ENCODE data around the gene PAH. TPM values are rescaled to one million over a fixed set of nuclear protein-coding genes. Genes with fewer than 3 reads are reported as not detected.
A peak's percentile ranks its signal among the peaks of the same experiment; 100 is the strongest.

The PAH gene
- total RNA-seq, 2 experiments from 2014 or later = not detected

DNA sequence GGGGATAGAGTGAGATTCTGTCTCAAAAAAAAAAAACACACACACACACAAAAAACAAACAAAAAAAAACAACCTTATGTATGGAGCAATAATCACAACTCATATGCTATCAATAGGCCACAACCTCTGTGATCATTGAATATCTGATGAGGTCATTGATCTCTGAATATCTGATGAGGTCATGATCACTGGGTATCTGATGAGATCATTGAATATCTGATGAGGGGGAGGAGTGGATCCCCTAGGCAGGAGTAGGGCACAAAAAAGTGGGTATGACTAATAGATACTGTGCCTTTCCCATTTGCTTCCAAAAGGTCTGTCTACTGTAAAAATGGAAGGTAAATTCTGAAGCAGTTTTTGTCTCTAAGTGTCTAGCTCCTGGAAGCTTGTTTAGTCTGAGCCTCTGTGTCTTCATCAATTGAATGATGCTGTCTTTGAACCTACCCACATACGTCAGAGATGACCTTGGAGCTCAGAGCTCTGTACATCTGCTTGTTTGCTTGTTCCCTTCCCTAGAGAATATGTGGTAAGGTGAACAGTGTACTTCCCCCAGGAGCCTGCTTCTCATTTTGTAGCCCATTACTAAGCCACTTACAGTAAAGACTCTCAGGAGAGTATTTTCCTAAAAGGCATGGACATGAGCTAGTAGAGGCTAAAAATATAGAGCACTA lies 13.6 kb downstream of the PAH start:
- no peak for DNase-seq
- no peak overlapping the region for H3K4me3 Mint-ChIP-seq
- ChIA-PET POLR2A (no interaction called here), CTCF (interaction anchor here (1.4 kb wide), 1 partner anchor 33 kb away, joined by 3 read pairs; no protein-coding TSS in a partner anchor)
- H3K27me3 Mint-ChIP-seq = no peaks in the 10 kb centered on the region
- H3K36me3 Mint-ChIP-seq (ENCODE audit: low read depth) = no peaks in the 10 kb centered on the region
- no peaks in the 10 kb centered on the region for H3K9me3 Mint-ChIP-seq
- no peak overlapping the region for H3K27ac Mint-ChIP-seq
- H3K4me1 Mint-ChIP-seq = no peaks in the 10 kb centered on the region

DNA sequence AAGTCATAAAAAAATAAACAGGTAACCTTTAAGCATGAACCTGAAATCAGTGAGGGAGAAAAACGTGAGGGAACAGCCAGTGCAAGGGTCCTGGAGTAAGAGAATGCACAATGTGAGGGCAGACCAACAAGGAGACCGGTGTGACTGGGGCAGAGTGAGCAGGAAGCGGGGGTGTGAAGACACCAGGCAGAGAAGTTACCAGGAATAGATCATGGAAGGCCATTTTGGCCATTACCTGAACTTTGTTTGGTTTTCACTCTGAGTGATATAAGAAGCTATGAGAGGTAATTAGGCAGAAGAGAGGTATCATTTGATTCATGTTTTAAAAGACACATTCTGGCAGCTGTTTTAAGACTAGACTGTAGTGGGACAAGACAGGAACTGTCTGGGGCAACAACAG lies 15.0 kb downstream of the PAH start:
- Mint-ChIP-seq H3K9me3 (no peaks in the 10 kb centered on the region), H3K27ac (no peak overlapping the region), H3K4me3 (no peak overlapping the region), H3K36me3 (ENCODE audit: low read depth) (no peaks in the 10 kb centered on the region), H3K4me1 (no peaks in the 10 kb centered on the region), H3K27me3 (no peaks in the 10 kb centered on the region)
- ChIA-PET POLR2A (no interaction called here), CTCF (no interaction called here)
- no peak for DNase-seq

DNA sequence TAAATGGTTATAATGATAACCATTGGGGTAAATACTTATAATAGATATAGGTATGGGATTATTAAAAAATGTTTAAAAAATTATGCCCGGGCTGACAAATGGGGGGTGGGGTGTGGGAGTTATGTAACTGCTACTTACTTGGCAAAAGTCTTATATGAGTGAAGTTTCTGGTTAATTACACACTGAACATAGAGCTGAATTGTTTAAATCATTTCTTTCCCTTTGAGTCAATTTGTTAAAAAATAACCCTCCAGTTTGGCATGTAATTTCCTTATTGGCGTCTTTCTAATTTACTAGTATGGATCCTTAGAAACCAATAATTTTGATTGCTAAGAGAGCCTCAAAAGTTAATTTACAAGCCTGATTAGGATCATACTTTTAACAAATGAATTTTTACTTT lies 16.7 kb downstream of the PAH start:
- no peaks in the 10 kb centered on the region for H3K4me1 Mint-ChIP-seq
- ChIA-PET POLR2A (no interaction called here), CTCF (no interaction called here)

DNA sequence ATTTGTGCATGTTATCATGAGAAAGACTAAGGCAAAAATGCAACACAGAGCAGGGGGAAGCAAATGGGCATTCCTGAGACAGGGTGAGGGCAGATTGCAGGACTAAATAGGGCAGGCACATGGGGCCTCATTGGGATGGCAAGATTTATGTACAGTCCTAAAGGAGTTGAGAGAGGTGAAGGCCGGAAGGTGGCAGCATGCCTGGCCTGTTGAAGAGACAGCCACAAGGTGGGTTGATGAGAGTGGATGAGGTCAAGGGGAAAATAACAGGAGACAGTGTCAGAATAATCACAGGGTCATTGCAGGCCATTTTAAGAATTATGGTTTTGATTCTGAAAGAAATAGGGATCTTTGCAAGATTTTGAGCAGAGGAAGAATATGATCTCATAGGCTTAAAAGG lies 21.0 kb downstream of the PAH start:
- no peaks in the 10 kb centered on the region for H3K36me3 Mint-ChIP-seq (ENCODE audit: low read depth)
- no peaks in the 10 kb centered on the region for H3K4me1 Mint-ChIP-seq
- no peak for DNase-seq
- POLR2A ChIA-PET = no interaction called here
- H3K4me3 Mint-ChIP-seq = no peak overlapping the region
- no peaks in the 10 kb centered on the region for H3K9me3 Mint-ChIP-seq
- no peak overlapping the region for H3K27ac Mint-ChIP-seq
- no peaks in the 10 kb centered on the region for H3K27me3 Mint-ChIP-seq
- CTCF ChIA-PET = no interaction called here

More for the DNA sequence above, 16.7 kb downstream of the PAH start:
- Mint-ChIP-seq H3K9me3 (no peaks in the 10 kb centered on the region), H3K27ac (no peak overlapping the region), H3K27me3 (no peaks in the 10 kb centered on the region), H3K36me3 (ENCODE audit: low read depth) (no peaks in the 10 kb centered on the region), H3K4me3 (no peak overlapping the region)
- DNase-seq = no peak

DNA sequence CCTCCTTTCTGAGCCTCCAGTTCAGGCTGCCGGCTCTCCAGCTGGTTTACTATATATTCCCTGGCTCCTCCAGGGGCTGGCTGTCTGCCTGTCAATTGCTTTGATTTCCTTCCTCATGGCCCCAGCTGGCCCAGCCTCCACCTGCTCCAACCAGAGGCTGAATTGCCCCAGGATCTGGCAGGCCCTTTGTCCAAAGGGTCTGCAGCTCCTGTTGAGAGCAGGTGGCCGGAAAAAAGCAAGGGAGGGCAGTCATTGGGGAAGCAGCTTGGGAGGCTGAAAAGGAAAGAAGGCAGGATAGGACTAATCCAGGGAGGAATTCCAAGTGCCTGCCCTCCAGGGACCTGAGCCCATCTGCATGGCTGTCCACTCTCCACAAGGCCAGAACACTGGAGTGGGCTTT lies 25.3 kb downstream of the PAH start:
- POLR2A ChIA-PET = no interaction called here
- H3K4me1 Mint-ChIP-seq = no peaks in the 10 kb centered on the region
- no peak overlapping the region for H3K4me3 Mint-ChIP-seq
- no peak overlapping the region for H3K27ac Mint-ChIP-seq
- H3K36me3 Mint-ChIP-seq (ENCODE audit: low read depth) = no peaks in the 10 kb centered on the region
- H3K9me3 Mint-ChIP-seq = no peaks in the 10 kb centered on the region
- no peaks in the 10 kb centered on the region for H3K27me3 Mint-ChIP-seq
- DNase-seq = no peak
- CTCF ChIA-PET = no interaction called here

DNA sequence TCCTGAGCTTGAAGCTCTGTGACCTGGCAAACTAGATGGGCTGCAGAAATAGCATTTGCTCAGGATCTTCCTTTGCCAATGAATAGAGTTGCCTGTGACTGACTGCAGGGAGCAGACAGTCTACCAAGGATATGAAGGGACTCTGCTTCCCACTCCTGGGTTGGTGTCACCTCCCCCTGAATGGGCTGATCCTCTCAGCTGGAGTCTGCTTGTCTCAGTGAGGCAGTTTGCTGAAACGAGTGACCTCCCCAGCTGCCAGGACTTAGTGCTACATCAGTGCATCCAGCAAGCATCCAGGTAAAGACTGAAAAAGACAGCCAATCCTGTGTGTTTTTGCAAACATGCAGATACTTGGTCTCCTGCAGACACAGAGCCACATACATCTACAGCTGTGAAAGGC lies 28.5 kb downstream of the PAH start:
- Mint-ChIP-seq H3K9me3 (no peaks in the 10 kb centered on the region), H3K4me3 (no peak overlapping the region), H3K27me3 (no peaks in the 10 kb centered on the region), H3K27ac (no peak overlapping the region), H3K4me1 (no peaks in the 10 kb centered on the region), H3K36me3 (ENCODE audit: low read depth) (no peaks in the 10 kb centered on the region)
- no peak for DNase-seq
- POLR2A ChIA-PET = no interaction called here
- CTCF ChIA-PET = interaction anchor here (0.7 kb wide), 1 partner anchor 894 kb away, joined by 3 read pairs; no protein-coding TSS in a partner anchor

DNA sequence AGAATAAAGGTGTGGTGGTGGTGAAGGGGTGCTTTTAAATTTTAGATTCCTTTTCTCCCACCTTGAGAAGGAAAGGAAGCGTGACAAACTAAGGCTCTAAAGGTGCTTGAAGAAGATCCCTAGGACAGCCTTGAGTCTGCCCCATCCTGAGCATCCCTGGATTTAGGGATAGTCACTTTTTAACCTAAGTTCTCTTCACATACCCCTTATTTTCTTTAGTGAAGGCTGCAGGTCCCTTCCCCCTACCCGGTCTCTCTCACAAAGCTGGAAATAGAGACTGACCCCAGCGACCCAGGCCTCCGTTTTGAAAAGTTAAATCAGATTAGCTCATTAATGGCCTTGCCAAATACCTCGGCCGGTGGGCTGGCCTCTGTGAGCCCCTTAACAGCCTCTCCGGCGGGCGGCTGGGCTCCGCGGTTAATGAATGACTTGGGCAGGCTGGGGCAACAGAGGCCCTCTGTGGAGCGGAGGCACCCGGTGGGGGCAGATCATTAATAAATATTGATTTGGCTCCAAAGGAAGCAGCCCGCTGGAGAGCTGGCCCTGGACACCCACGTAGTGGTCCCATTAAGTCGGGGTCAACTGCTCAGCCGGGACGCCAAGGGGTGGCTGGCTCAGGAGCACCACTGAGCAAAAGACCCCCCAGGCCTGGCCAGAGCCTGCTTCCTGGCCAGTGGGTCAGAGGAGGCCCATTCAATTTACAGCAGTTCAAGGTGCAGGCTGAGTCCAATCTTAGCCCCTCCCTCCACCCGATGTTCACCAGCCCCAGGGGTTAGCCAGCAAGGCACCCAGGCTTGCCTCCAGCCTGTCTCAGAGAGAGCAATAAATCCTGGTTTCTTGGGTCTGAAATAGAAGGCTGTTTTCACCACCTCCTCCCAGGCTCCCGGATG lies 31.8 kb downstream of the PAH start:
- Mint-ChIP-seq H3K9me3 (no peaks in the 10 kb centered on the region), H3K27ac (no peak overlapping the region), H3K4me1 (no peaks in the 10 kb centered on the region), H3K4me3 (no peak overlapping the region), H3K36me3 (ENCODE audit: low read depth) (no peaks in the 10 kb centered on the region), H3K27me3 (no peaks in the 10 kb centered on the region)
- CTCF ChIA-PET = no interaction called here
- no peak for DNase-seq
- POLR2A ChIA-PET = no interaction called here

DNA sequence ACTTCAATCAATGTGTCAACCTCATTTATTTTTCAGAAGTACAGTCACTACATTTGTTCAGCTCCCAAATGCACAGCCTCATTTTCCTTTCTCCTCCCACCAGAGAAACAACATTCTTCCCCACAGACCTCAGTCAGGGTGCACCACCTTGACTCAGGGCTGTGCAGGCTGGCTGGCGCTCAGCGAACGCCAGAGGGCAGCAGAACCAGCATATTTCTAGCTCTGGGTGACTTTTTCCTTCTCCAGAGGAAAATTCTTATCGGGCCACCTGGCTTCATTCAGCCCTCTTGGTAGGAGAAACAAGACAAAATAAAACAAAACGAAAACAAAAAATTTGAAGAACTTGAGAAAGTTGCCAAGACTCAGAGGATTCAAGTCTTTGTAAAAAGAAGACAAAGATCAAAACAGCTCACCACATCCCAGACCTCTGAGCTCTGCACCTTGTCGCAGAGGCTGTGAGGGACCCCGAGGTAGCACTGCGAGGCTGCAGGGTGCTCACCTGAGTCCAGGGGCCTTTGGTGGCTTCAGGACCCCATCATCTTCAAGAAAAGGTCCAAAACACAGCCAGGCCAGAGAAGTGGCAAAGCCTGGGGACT lies 33.7 kb downstream of the PAH start:
- Mint-ChIP-seq H3K9me3 (no peaks in the 10 kb centered on the region), H3K27me3 (no peaks in the 10 kb centered on the region), H3K4me3 (no peak overlapping the region), H3K36me3 (ENCODE audit: low read depth) (no peaks in the 10 kb centered on the region), H3K27ac (no peak overlapping the region), H3K4me1 (no peaks in the 10 kb centered on the region)
- peak; percentile 18 for DNase-seq
- ChIA-PET POLR2A (no interaction called here), CTCF (interaction anchor here (1.7 kb wide), 1 partner anchor 665 kb away, joined by 4 read pairs; no protein-coding TSS in a partner anchor)

DNA sequence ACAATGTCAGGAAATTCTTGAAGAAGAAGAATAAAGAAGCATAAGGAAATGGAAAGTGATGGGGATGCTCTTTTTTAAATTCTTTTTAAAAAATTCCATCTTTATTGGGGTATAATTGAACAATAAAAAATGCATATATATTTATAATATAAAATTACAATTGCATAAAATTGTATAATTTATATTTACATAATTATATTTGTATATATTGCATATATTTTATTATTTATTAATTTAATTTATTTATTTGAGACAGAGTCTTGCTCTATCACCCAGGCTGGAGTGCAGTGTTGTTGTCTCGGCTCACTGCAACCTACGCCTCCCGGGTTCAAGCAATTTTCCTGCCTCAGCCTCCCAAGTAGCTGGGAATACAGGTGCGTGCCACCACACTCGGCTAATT lies 36.3 kb downstream of the PAH start:
- no peak overlapping the region for H3K4me3 Mint-ChIP-seq
- H3K9me3 Mint-ChIP-seq = no peaks in the 10 kb centered on the region
- no peaks in the 10 kb centered on the region for H3K36me3 Mint-ChIP-seq (ENCODE audit: low read depth)
- ChIA-PET POLR2A (no interaction called here), CTCF (no interaction called here)
- DNase-seq = no peak
- no peaks in the 10 kb centered on the region for H3K4me1 Mint-ChIP-seq
- H3K27ac Mint-ChIP-seq = no peak overlapping the region
- H3K27me3 Mint-ChIP-seq = no peaks in the 10 kb centered on the region

DNA sequence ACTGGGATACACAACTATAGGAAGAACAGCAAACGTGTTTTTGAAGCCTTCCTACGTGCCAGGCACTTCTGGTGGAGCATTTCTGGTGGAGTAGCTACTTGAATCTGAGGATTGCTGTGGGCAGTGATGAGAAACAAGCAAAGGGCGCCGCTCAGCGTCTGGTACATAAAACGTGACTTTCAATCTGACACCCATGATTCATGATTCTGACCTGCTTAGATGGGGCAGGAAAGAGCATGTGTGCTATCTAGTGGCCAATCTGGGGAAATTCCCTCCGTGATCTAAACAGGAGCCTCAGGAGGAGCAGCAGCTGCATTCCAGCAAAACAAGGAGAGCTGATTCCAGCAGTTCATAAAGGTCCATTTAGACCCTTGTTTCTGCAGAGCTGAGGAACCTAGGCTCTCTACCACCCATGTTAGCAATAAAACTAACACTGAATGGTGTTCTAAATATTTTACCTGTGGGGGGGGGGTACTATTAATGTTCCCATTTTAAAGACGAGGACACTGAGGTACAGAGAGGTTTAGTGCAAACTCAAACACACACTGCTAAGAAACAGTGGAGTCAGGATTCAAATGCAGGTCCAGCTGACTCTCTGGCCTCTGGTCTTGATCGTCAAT lies 37.8 kb downstream of the PAH start:
- peak; percentile 8 for DNase-seq
- Mint-ChIP-seq H3K4me1 (no peaks in the 10 kb centered on the region), H3K9me3 (no peaks in the 10 kb centered on the region), H3K27me3 (no peaks in the 10 kb centered on the region), H3K4me3 (no peak overlapping the region), H3K27ac (no peak overlapping the region), H3K36me3 (ENCODE audit: low read depth) (no peaks in the 10 kb centered on the region)
- POLR2A ChIA-PET = no interaction called here
- CTCF ChIA-PET = no interaction called here

DNA sequence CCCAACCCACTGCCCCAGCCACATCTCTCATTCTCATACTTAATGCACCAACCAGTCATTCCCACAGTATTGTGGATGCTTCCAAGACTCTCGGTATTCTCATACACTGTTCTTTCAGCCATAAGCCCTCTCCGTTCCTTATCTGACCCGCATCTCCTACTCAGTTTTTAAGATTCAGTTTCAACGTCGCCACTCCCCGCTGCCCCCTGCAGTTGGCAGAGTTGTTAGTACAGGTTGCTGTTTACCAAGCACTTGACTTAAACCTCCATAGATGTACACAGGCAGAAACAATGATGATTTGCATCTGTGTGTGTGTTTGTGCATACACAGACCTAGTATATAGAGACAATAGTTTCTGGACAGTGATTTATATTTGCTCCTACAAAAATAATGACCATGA lies 40.2 kb downstream of the PAH start:
- Mint-ChIP-seq H3K9me3 (no peaks in the 10 kb centered on the region), H3K36me3 (ENCODE audit: low read depth) (no peaks in the 10 kb centered on the region), H3K4me1 (no peaks in the 10 kb centered on the region), H3K27me3 (no peaks in the 10 kb centered on the region), H3K27ac (no peak overlapping the region), H3K4me3 (no peak overlapping the region)
- ChIA-PET POLR2A (no interaction called here), CTCF (no interaction called here)
- no peak for DNase-seq

DNA sequence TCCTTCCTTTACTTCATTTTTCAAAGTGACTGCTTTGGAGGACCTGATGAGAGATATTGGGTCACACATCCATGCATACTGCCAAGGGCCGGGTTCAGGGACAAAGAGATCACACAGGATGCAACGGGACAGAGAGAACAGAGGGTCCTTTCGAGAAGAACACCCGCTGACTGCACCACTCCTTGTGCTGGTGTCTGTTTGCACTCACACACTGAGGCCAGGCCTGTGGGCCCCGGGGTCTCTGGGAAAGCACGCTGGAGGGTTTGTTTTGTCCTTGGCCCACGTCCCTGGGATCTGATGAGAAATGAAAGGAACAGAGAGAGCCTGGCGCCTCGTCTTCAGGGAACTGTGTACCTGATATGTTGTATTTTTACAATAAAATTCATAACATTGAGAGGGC lies 42.2 kb downstream of the PAH start:
- no peak for DNase-seq
- POLR2A ChIA-PET = no interaction called here
- Mint-ChIP-seq H3K27me3 (no peaks in the 10 kb centered on the region), H3K4me3 (no peak overlapping the region), H3K4me1 (no peaks in the 10 kb centered on the region), H3K9me3 (no peaks in the 10 kb centered on the region), H3K27ac (no peak overlapping the region), H3K36me3 (ENCODE audit: low read depth) (no peaks in the 10 kb centered on the region)
- CTCF ChIA-PET = no interaction called here

DNA sequence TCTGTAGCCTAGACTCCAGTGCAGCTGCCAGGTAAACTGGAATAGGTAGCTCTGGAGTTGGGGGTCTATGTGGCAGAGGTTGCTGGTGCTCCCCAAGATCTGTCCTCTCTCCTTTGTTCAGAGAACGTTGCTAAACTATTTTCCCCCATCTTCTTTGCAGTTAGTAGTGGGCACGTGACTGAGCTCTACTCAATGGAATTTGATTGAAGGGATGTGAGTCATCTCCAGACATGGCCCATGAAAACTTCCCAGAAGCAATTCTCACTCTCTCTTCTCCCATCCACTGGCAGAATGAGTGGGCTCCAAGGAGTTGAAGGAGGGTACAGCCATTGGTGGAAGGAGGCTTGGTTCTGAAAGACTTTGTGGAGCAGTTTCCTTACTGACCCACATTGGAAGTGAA lies 44.0 kb downstream of the PAH start:
- H3K4me1 Mint-ChIP-seq = no peaks in the 10 kb centered on the region
- POLR2A ChIA-PET = no interaction called here
- no peaks in the 10 kb centered on the region for H3K27me3 Mint-ChIP-seq
- no peak overlapping the region for H3K4me3 Mint-ChIP-seq
- no peak for DNase-seq
- H3K27ac Mint-ChIP-seq = no peak overlapping the region
- CTCF ChIA-PET = interaction anchor here (0.6 kb wide), 1 partner anchor 732 kb away, joined by 3 read pairs; no protein-coding TSS in a partner anchor
- no peaks in the 10 kb centered on the region for H3K9me3 Mint-ChIP-seq
- H3K36me3 Mint-ChIP-seq (ENCODE audit: low read depth) = no peaks in the 10 kb centered on the region

Measured in activated CD4-positive, alpha-beta T cell treated with anti-CD3 and anti-CD28 coated beads, Interleukin-2, amount 10 ng/mL, durations not matched to agents 7 days and 5 days (primary cell).